GM21786 (cell line): Measurements from ENCODE around the gene KRTAP9-6.
"Not testable (repeated sequence)": the region's sequence is repeated elsewhere in the genome, so short reads cannot be mapped to it uniquely, and the experiment has no call there.

Source experiments
- ATAC-seq: cut with Tn5 transposase; IDR thresholded peaks from one replicate; pipeline ENCODE4 v1.9.1; 2021; ENCODE audit not compliant: unreplicated experiment

Gene KRTAP9-6, protein sequence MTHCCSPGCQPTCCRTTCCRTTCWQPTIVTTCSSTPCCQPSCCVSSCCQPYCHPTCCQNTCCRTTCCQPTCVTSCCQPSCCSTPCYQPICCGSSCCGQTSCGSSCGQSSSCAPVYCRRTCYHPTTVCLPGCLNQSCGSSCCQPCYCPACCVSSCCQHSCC

GRCh38 chr17:41265078-41265477, at the start of gene KRTAP9-6:
Gene KRTAP9-6, plus strand, starts transcription at chr17:41265378. Its CDS starts 0 bp downstream, at chr17:41265378.
- no peak for ATAC-seq

GRCh38 chr17:41215681-41216080, 49.5 kb upstream of the KRTAP9-6 start:
- ATAC-seq: no peak

DNA sequence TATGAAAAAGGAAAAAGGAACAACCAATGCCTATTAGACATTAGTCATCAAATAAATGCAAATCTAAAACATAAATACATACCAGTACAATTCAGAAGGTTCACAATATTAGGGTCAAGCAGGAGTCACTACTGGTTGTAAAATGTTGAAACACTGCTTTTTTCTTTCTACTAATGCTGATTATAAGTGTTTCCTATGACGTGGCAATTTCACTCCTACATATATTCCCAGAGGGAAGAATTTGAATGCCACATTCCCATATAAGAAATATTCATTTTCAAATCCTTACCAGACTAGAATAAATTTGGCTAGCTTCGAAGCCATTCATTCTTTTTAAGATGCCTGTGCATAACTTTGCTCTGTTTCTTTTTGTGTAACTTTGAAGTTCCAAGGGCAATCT, 41.4 kb upstream of the KRTAP9-6 start:
- ATAC-seq: no peak

GRCh38 chr17:41226051-41226450, 39.1 kb upstream of the KRTAP9-6 start:
- ATAC-seq: no peak

DNA sequence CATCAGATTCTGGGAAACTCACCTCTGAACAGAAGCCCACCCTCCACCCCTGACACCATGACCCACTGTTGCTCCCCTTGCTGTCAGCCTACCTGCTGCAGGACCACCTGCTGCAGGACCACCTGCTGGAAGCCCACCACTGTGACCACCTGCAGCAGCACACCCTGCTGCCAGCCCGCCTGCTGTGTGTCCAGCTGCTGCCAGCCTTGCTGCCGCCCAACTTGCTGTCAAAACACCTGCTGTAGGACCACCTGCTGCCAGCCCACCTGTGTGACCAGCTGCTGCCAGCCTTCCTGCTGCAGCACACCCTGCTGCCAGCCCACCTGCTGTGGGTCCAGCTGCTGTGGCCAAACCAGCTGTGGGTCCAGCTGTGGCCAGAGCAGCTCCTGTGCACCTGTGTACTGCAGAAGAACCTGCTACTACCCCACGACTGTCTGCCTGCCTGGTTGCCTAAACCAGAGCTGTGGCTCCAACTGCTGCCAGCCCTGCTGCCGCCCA, 38.5 kb upstream of the KRTAP9-6 start, which contains the start of gene KRTAP9-2:
Gene KRTAP9-2, plus strand, starts transcription at position 51 of the 498 bp plus-strand sequence. Its CDS starts 7 bp downstream, at position 58.
- ATAC-seq: not testable (repeated sequence)

DNA sequence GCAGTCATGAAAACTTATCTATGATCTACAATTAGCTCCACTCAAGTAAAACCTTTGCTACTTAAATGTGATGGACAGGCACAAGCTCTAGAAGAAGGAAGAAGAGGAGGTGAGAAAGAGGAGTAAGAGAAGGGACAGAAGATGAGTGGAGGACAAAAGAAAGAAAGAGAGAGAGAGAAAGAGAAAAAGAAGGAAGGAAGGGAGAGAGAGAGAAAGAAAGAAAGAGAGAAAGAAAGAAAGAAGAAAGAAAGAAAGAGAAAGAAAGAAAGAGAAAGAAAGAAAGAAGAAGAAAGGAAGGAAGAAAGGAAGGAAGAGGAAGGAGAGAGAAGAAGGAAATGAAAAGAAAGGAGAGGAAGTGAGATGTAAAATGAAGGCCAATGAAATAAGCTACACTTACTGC, 35.1 kb upstream of the KRTAP9-6 start:
- no peak for ATAC-seq

- ATAC-seq: no peak
Measured at GRCh38 chr17:41231731-41232130, 33.4 kb upstream of the KRTAP9-6 start.

DNA sequence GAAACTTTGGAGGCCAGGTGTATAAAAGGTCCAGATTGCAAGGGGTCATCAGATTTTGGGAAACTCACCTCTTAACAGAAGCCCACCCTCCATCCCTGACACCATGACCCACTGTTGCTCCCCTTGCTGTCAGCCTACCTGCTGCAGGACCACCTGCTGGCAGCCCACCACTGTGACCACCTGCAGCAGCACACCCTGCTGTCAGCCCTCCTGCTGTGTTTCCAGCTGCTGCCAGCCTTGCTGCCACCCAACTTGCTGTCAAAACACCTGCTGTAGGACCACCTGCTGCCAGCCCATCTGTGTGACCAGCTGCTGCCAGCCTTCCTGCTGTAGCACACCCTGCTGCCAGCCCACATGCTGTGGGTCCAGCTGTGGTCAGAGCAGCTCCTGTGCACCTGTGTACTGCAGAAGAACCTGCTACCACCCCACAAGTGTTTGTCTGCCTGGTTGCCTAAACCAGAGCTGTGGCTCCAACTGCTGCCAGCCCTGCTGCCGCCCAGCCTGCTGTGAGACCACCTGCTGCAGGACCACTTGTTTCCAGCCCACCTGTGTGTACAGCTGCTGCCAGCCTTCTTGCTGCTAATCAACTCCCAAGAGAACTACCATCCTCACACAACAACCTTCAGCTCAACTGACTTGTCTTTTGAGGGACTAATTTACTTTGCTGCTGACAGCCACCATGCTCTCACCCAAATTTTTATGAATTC, 32.6 kb upstream of the KRTAP9-6 start, which contains the start of gene KRTAP9-3:
Gene KRTAP9-3, plus strand, starts transcription at position 51 of the 707 bp plus-strand sequence. Its CDS starts 53 bp downstream, at position 104.
- not testable (repeated sequence) for ATAC-seq

GRCh38 chr17:41237116-41237515, 28.1 kb upstream of the KRTAP9-6 start:
- ATAC-seq: not testable (repeated sequence)

- not testable (repeated sequence) for ATAC-seq
Measured at GRCh38 chr17:41237949-41238437, 27.2 kb upstream of the KRTAP9-6 start, which contains the start of gene KRTAP9-8. Gene KRTAP9-8, plus strand, starts transcription at chr17:41237999. Its CDS starts 53 bp downstream, at chr17:41238052.

DNA sequence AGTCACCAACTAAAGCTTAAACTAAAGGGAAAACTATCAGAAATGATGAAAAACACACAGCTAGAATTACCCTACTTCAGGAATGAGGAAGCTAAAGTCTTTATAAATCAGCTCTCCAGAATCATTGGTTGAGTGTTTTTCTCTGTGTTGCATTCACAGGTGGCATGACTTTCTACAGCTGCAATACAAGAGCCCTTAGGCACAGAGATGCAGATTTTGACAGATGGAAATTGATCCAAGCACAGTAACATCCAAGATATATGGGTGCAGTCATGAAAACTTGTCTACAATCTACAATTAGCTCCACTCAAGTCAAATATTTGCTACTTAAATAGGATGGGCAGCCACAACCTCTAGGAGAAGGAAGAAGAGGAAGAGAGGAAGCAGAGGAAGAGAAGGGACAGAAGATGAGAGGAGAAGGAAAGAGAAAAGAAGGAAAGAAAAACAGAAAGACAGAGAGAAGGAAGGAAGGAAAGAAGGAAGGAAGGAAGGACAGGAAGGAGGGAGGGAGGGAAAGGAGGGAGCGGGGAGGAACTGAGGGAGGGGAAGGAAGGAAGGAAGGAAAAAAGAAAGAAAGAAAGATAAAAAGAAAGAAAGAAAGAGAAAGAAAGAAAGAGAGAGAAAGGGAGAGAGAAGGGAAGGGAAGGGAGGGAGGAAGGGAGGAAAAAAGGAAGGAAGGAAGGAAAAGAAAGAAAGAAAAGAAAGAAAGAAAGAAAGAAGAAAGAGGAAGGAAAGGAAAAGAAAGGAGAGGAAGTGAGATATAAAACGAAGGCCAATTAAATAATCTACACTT, 18.0 kb upstream of the KRTAP9-6 start:
- not testable (repeated sequence) for ATAC-seq

GRCh38 chr17:41249637-41250240, 15.4 kb upstream of the KRTAP9-6 start, which contains the start of gene KRTAP9-4:
Gene KRTAP9-4, plus strand, starts transcription at chr17:41249687. Its CDS starts 34 bp downstream, at chr17:41249721.
- ATAC-seq: not testable (repeated sequence)

DNA sequence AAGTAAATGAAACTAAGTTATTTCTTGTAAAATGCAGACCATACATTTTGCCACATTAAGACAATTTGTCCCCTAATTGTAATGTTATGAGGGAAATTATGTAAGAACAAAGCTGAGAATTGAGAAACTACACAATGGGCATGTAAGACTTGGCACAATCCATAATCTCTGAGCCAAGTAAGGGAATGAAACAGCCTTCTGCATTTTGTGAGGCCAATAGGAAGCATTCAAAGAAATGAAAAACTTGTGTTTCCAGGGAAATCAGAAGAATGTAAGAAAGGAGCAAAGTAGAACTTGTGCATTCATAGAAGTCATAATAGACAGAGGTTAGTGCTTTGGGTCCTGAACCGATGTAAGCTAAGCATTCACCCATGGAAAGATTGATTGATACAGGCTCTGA, 13.9 kb upstream of the KRTAP9-6 start:
- no peak for ATAC-seq

DNA sequence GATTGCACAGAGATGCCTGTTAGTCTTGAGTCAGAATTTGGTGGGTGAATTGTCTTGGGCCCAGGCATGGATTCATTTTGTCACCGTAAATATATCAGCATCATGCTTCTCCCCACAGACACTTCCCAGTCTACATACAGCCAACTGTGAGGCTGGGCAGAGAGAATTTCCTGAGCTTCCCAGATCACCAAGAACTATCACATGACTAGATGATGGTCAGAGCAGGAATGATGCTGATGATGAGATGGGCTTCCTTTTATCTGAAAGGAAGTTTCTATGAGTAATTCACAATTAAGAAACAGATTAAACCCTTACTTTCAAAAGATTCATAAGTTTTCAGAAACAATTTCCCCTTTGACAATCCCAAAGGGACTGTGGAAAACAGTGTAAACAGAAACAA, 10.3 kb upstream of the KRTAP9-6 start:
- no peak for ATAC-seq

- ATAC-seq: not testable (repeated sequence)
Measured at GRCh38 chr17:41255381-41256290, 9.5 kb upstream of the KRTAP9-6 start, which contains the start of gene KRTAP9-9. Gene KRTAP9-9, plus strand, starts transcription at chr17:41255384.

GRCh38 chr17:41256291-41256685, 8.9 kb upstream of the KRTAP9-6 start:
- ATAC-seq: no peak

GRCh38 chr17:41258406-41258805, 6.8 kb upstream of the KRTAP9-6 start:
- no peak for ATAC-seq

DNA sequence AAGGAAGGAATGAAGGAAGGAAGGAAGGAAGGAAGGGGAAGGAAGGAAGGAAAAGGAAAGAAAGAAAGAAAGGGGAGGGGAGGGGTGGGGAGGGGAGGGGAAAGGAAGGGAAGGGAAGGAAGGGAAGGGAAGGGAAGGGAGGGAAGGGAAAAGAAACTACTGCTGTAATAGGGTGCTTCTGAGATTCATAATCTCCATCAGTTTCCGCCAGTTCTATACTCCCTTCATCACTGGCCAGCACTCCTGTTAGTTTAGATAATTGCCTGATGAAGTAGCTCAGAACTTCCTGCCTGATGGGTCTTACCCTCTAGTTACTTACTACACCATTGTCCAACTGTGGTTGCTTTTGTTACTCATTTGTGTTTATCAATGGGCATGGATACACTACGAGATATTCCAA, 2.0 kb upstream of the KRTAP9-6 start:
- ATAC-seq: no peak

DNA sequence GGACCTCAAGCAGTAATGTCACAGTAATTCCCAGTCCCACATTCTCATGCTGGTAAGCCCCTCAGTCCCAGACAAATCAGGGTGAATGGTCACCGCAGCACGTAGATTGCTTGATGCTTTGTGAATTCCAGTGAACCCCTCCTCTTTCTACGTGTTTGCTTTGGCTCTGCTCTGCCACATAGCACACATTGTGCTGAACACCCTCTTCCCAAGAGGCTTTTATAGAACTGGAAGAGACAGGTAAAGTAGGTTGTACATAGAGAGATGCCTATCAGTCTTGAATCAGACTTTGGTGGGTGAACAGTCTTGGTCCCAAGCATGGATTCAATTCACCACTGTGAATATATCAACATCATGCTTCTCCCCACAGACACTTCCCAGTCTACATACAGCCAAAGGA, 579 bp upstream of the KRTAP9-6 start:
- no peak for ATAC-seq
